CD14-positive monocyte (primary cell): ENCODE data around the gene GPR137B. TPM values are rescaled to one million over a fixed set of nuclear protein-coding genes. Genes with fewer than 3 reads are reported as not detected.

ENCODE experiments used
- DNase-seq, 3 donors: peaks; one replicate each; pipeline ENCODE4 v3.0.0-alpha.2; 2011 to 2022
- H2AFZ ChIP-seq: 2 replicates; pipeline ENCODE4 v1.6.0; 2012; ENCODE audit warnings: mild to moderate bottlenecking, low read depth, low read length, inconsistent platforms; ENCODE audit not compliant: insufficient read depth, poor library complexity, severe bottlenecking
- H3K27ac ChIP-seq, 2 donors: 1 replicate in 1 of 2; 2 replicates in 1 of 2; pipeline ENCODE4 v1.5.1; 2012 to 2013; ENCODE audit warnings: low read length in 2 of 2, control low read depth in 1 of 2, inconsistent platforms in 1 of 2, low read depth in 1 of 2, mild to moderate bottlenecking in 1 of 2
- H3K27me3 ChIP-seq, 2 donors: one replicate each; pipeline versions ENCODE4 v1.6.0 to v1.6.1; 2011 to 2013; ENCODE audit warnings: low read length in 2 of 2; ENCODE audit not compliant: control insufficient read depth in 2 of 2, insufficient read depth in 2 of 2
- H3K36me3 ChIP-seq, 2 donors: replicated peaks in 1 of 2; 1 replicate in 1 of 2; 2 replicates in 1 of 2; pipeline versions ENCODE4 v1.5.1 to v1.6.1; 2012 to 2013; ENCODE audit warnings: low read length in 2 of 2, control low read depth in 1 of 2, inconsistent platforms in 1 of 2, mild to moderate bottlenecking in 1 of 2; ENCODE audit not compliant: insufficient read depth in 2 of 2, control insufficient read depth in 1 of 2
- H3K4me1 ChIP-seq, 2 donors: 1 replicate in 1 of 2; 2 replicates in 1 of 2; pipeline versions ENCODE4 v1.5.1 to v1.6.1; 2012 to 2013; ENCODE audit warnings: low read length in 2 of 2, control low read depth in 1 of 2, inconsistent platforms in 1 of 2, mild to moderate bottlenecking in 1 of 2, moderate library complexity in 1 of 2; ENCODE audit not compliant: insufficient read depth in 2 of 2, control insufficient read depth in 1 of 2
- H3K4me2 ChIP-seq: replicated peaks from 2 replicates; pipeline ENCODE3; 2012; ENCODE audit warnings: low read length, moderate library complexity, mild to moderate bottlenecking; ENCODE audit not compliant: poor library complexity, severe bottlenecking; ENCODE audit errors: extremely low read depth
- H3K4me3 ChIP-seq, 3 experiments: fragments of 200-600 bp in 1 of 3; sonication (generic) in 1 of 3; replicated peaks in 1 of 3; 1 replicate in 2 of 3; 2 replicates in 1 of 3; pipeline ENCODE4 v1.5.1; 2011 to 2013; ENCODE audit warnings: low read length in 3 of 3, mild to moderate bottlenecking in 3 of 3, control low read depth in 2 of 3, low read depth in 2 of 3, inconsistent platforms in 1 of 3, moderate library complexity in 1 of 3
- H3K79me2 ChIP-seq: 2 replicates; pipeline ENCODE4 v1.6.0; 2012; ENCODE audit warnings: mild to moderate bottlenecking, control low read depth, inconsistent platforms, low read length, moderate library complexity; ENCODE audit not compliant: insufficient read depth
- H3K9ac ChIP-seq: 2 replicates; pipeline ENCODE4 v1.6.0; 2017; ENCODE audit warnings: low read length, mild to moderate bottlenecking; ENCODE audit not compliant: insufficient read depth, poor library complexity, severe bottlenecking
- H3K9me3 ChIP-seq, 2 donors: replicated peaks in 1 of 2; 1 replicate in 1 of 2; 2 replicates in 1 of 2; pipeline versions ENCODE4 v1.5.1 to v1.6.1; 2012 to 2013; ENCODE audit warnings: low read length in 2 of 2, control low read depth in 1 of 2; ENCODE audit not compliant: control insufficient read depth in 1 of 2, insufficient read depth in 1 of 2
- H4K20me1 ChIP-seq: 2 replicates; pipeline ENCODE4 v1.6.0; 2012; ENCODE audit warnings: mild to moderate bottlenecking, low read length, control low read depth, moderate library complexity; ENCODE audit not compliant: insufficient read depth
- H3K27ac Mint-ChIP-seq, 7 donors: one replicate each; pipeline ENCODE4 v1.8.0; 2020; ENCODE audit warnings: mild to moderate bottlenecking in 7 of 7, mixed read lengths in 7 of 7, moderate library complexity in 6 of 7, inconsistent platforms in 2 of 7
- H3K27me3 Mint-ChIP-seq, 3 donors: one replicate each; pipeline ENCODE4 v1.8.0; 2021 to 2022; ENCODE audit warnings: low read depth in 3 of 3, mild to moderate bottlenecking in 3 of 3, mixed read lengths in 3 of 3, moderate library complexity in 3 of 3, inconsistent platforms in 1 of 3
- H3K36me3 Mint-ChIP-seq, 2 donors: one replicate each; pipeline ENCODE4 v1.8.0; 2020; ENCODE audit warnings: mixed read lengths in 2 of 2, inconsistent platforms in 1 of 2, mild to moderate bottlenecking in 1 of 2
- H3K4me1 Mint-ChIP-seq: one replicate; pipeline ENCODE4 v1.8.0; 2020; ENCODE audit warnings: mild to moderate bottlenecking, mixed read lengths
- H3K4me3 Mint-ChIP-seq, 2 donors: one replicate each; pipeline ENCODE4 v1.8.0; 2020; ENCODE audit warnings: mild to moderate bottlenecking in 2 of 2, mixed read lengths in 2 of 2, moderate library complexity in 1 of 2
- H3K9me3 Mint-ChIP-seq, 7 donors: one replicate each; pipeline ENCODE4 v1.8.0; 2020 to 2022; ENCODE audit warnings: mixed read lengths in 7 of 7, mild to moderate bottlenecking in 6 of 7, moderate library complexity in 6 of 7, inconsistent platforms in 2 of 7
- WGBS: methylation state at CpG from one replicate; pipeline ENCODE4 v1.1.5; 2013; ENCODE audit warnings: missing lambda C conversion rate; ENCODE audit not compliant: insufficient coverage; 5-methylcytosine and 5-hydroxymethylcytosine counted together
- intact Hi-C, 2 donors: fragments of 100-400 bp; cut with micrococcal nuclease; formaldehyde crosslinking; loops; one replicate each; pipeline versions ENCODE4 v1.15.0 to v1.15.1; 2023
- polyA plus RNA-seq, 3 donors: library from polyadenylated mRNA; depleted of rRNA in 1 of 3; unstranded in 2 of 3; stranded (reverse) in 1 of 3; fragments of 300-500 nt in 2 of 3; fragments of >200 nt in 1 of 3; fragmentation: Illumina TruSeq in 2 of 3; gene quantifications; 1 replicate in 2 of 3; 2 replicates in 1 of 3; pipeline ENCODE4 v1.2.3, GENCODE V29; 2012 to 2021
- TF ChIP-seq, protein P1 (sequence below): fragments of 200-600 bp; IDR thresholded peaks from one replicate; pipeline ENCODE4 v1.8.0; 2022; ENCODE audit warnings: antibody characterized with exemption, mild to moderate bottlenecking

The GPR137B gene
- polyA plus RNA-seq, 3 donors = 7.5 to 10.8 (median 8.7) TPM

DNA sequence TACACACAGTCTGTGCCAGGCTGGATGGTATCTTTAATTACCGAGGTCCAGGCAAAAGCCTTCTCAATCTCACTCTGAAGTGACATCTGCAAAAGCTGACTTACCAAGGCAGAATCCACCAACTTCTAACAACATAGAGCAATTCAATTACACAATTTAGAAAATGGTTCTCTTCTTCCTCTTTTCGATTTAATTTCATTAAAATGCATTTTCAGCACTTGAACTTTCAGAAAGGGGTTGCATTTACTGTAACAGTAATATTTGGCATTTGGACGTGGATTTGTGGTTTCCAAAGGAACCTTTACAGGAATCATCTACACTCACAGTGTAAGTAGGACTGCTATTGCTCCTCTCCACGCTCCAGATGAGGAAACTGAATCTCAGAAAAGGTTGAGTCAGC, 86.1 kb downstream of the GPR137B start:
- Mint-ChIP-seq H3K27me3 (no peaks in the 10 kb centered on the region), H3K4me1 (peaks cover 14% of the 10 kb centered on the region), H3K36me3 (peaks cover 14 to 18% of the 10 kb centered on the region in 2 donors), H3K9me3 (no peaks in the 10 kb centered on the region), H3K27ac (peak overlapping the region in 2 of 7 donors; percentile 50 to 54), H3K4me3 (peak overlapping the region; percentile 6 to 80)
- no peaks in the 10 kb centered on the region for H3K27me3 ChIP-seq
- peak; percentile 12 to 31 (median 14) for DNase-seq
- H3K9me3 ChIP-seq = no peaks in the 10 kb centered on the region
- peak overlapping the region; percentile 49 for H2AFZ ChIP-seq
- no peak overlapping the region for H3K9ac ChIP-seq
- H3K36me3 ChIP-seq = peaks cover 3 to 20% of the 10 kb centered on the region in 2 donors
- H3K79me2 ChIP-seq = no peaks in the 10 kb centered on the region
- no peaks in the 10 kb centered on the region for H4K20me1 ChIP-seq
- H3K27ac ChIP-seq = peak overlapping the region in 1 of 2 donors; percentile 18
- peaks cover 11 to 12% of the 10 kb centered on the region in 2 donors for H3K4me1 ChIP-seq
- no CpG with 5 or more reads among the region's 4 CpGs for WGBS
- intact Hi-C loops = no loop called here
- H3K4me3 ChIP-seq = peak overlapping the region in 1 of 3 experiments; percentile 41
- TF ChIP-seq, protein P1, sequence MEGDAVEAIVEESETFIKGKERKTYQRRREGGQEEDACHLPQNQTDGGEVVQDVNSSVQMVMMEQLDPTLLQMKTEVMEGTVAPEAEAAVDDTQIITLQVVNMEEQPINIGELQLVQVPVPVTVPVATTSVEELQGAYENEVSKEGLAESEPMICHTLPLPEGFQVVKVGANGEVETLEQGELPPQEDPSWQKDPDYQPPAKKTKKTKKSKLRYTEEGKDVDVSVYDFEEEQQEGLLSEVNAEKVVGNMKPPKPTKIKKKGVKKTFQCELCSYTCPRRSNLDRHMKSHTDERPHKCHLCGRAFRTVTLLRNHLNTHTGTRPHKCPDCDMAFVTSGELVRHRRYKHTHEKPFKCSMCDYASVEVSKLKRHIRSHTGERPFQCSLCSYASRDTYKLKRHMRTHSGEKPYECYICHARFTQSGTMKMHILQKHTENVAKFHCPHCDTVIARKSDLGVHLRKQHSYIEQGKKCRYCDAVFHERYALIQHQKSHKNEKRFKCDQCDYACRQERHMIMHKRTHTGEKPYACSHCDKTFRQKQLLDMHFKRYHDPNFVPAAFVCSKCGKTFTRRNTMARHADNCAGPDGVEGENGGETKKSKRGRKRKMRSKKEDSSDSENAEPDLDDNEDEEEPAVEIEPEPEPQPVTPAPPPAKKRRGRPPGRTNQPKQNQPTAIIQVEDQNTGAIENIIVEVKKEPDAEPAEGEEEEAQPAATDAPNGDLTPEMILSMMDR = no peak
- H3K4me2 ChIP-seq = peak overlapping the region; percentile 53

DNA sequence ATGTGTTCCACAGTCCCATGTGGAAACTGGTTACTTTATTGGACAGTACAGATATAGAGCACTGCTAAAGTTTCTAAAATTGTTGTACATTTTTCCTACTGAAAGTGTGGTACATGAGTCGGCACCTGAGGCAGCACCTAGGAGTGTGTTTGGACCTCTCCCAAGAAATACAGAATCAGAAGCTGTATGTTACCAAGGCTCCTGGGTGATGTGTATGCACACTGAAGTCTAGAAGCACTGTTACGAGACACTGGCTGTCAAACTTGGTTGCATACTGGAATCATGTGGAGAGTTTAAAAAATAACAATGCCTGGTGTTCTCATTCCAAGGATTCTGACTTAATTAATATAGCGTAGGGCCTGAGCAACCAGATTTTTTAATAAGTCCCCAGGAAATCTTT, 92.8 kb downstream of the GPR137B start:
- no peaks in the 10 kb centered on the region for H3K9me3 Mint-ChIP-seq
- intact Hi-C loops = no loop called here
- Histone ChIP-seq H4K20me1 (no peaks in the 10 kb centered on the region), H3K27ac (no peak overlapping the region), H3K4me1 (no peaks in the 10 kb centered on the region), H2AFZ (no peak overlapping the region), H3K4me3 (no peak overlapping the region), H3K27me3 (no peaks in the 10 kb centered on the region), H3K9ac (no peak overlapping the region), H3K36me3 (peaks cover 3 to 9% of the 10 kb centered on the region in 2 donors), H3K79me2 (no peaks in the 10 kb centered on the region), H3K9me3 (no peaks in the 10 kb centered on the region), H3K4me2 (no peak overlapping the region)
- no peak overlapping the region for H3K4me3 Mint-ChIP-seq
- peaks cover 0 to 2% (median 0%) of the 10 kb centered on the region in 3 donors for H3K27me3 Mint-ChIP-seq
- DNase-seq = no peak
- H3K27ac Mint-ChIP-seq = no peak overlapping the region
- H3K36me3 Mint-ChIP-seq = peaks cover 12 to 30% of the 10 kb centered on the region in 2 donors
- no peaks in the 10 kb centered on the region for H3K4me1 Mint-ChIP-seq
- WGBS = no CpG with 5 or more reads among the region's 3 CpGs
- TF ChIP-seq, protein P1 = no peak
